ENCODE measurements around the gene WNT6.
A peak's percentile ranks its signal among the peaks of the same experiment; 100 is the strongest.

Gene WNT6

DNA sequence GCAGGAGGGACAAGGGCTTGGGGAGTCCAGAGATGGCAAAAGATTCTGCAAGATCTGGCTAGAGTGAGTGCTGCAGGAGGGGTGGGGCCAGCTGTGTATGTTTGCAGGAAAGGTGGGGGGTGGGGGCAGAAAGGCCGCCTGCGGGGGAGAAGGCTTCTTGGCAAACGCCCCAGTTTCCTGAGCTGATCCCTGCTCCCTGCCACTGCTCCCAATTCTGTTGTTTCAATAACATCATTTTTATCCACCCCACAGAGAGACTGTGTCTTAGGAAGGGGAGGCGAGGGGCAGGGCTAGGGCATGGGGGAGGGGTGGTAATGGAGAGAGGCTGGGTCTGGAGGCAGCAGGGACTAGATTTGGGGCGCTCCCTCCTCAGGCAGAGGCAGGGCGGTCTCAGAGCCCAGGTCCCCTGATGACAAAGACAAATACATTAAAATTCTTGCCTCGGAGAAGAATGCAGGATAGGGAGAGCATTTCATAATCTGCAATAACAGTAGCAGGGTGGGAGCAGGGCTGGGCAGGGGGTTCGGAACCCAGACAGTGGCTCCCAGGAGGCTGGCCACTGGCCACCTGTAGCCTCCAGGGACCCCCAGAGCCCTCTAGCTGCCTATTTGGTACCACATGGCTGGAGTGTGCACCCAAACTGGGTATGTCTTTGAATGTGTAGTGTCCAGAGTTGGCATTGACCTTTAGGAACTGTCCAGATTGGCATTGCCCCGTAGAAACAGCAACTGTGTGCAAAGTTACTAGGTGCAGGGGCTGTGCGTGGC is 2.1 kb upstream of the WNT6 start:
- H3K4me1 ChIP-seq (ENCODE audit: control insufficient read depth, low read length), result peaks cover 5% of the 10 kb centered on the region; the same call in 1 of the 2 replicates
- no peaks in the 10 kb centered on the region for H3K79me2 ChIP-seq (ENCODE audit: control insufficient read depth, low read length)
- no peaks in the 10 kb centered on the region for H3K36me3 ChIP-seq (ENCODE audit: control insufficient read depth, low read length)
- no peaks in the 10 kb centered on the region for H4K20me1 ChIP-seq (ENCODE audit: control insufficient read depth, insufficient read depth, low read depth, low read length)
- H3K27ac ChIP-seq (ENCODE audit: low read depth, low read length), result no peak overlapping the region
- H3K9me3 ChIP-seq (ENCODE audit: control insufficient read depth, insufficient read depth, low read length), result no peaks in the 10 kb centered on the region
- H3K9me2 ChIP-seq (replicated peaks; ENCODE audit: control insufficient read depth, low read length), result no peaks in the 10 kb centered on the region
- TF ChIP-seq EZH2phosphoT487 (IDR thresholded peaks at IDR 0.05; ENCODE audit: borderline replicate concordance, low read length) (no peak), CTCF (IDR thresholded peaks at IDR 0.05; ENCODE audit: low read depth, low read length, poor library complexity, severe bottlenecking) (no peak)
- peaks cover 77% of the 10 kb centered on the region for H3K27me3 ChIP-seq (ENCODE audit: control insufficient read depth, low read length)
- no peak overlapping the region for H3K4me2 ChIP-seq (ENCODE audit: low read length)
- H3K4me3 ChIP-seq (ENCODE audit: low read length), result no peak overlapping the region
- no peaks in the 10 kb centered on the region for H3F3A ChIP-seq (ENCODE audit: control insufficient read depth, insufficient read depth)

- no peaks in the 10 kb centered on the region for H4K20me1 ChIP-seq (ENCODE audit: control insufficient read depth, insufficient read depth, low read depth, low read length)
- no peaks in the 10 kb centered on the region for H3F3A ChIP-seq (ENCODE audit: control insufficient read depth, insufficient read depth)
- H3K27me3 ChIP-seq (ENCODE audit: control insufficient read depth, low read length), result peaks cover 78% of the 10 kb centered on the region
- H3K9me2 ChIP-seq (replicated peaks; ENCODE audit: control insufficient read depth, low read length), result no peaks in the 10 kb centered on the region
- peaks cover 5% of the 10 kb centered on the region; the same call in 1 of the 2 replicates for H3K4me1 ChIP-seq (ENCODE audit: control insufficient read depth, low read length)
- no peaks in the 10 kb centered on the region for H3K36me3 ChIP-seq (ENCODE audit: control insufficient read depth, low read length)
- H3K4me3 ChIP-seq (ENCODE audit: low read length), result no peak overlapping the region
- H3K79me2 ChIP-seq (ENCODE audit: control insufficient read depth, low read length), result no peaks in the 10 kb centered on the region
- no peaks in the 10 kb centered on the region for H3K9me3 ChIP-seq (ENCODE audit: control insufficient read depth, insufficient read depth, low read length)
- H3K27ac ChIP-seq (ENCODE audit: low read depth, low read length), result no peak overlapping the region
- H3K4me2 ChIP-seq (ENCODE audit: low read length), result no peak overlapping the region
- TF ChIP-seq CTCF (IDR thresholded peaks at IDR 0.05; ENCODE audit: low read depth, low read length, poor library complexity, severe bottlenecking) (no peak), EZH2phosphoT487 (IDR thresholded peaks at IDR 0.05; ENCODE audit: borderline replicate concordance, low read length) (no peak)
These were observed 1.5 kb upstream of the WNT6 start for GRCh38 chr2:218858138-218858445.

- Histone ChIP-seq H3K9me2 (replicated peaks; ENCODE audit: control insufficient read depth, low read length) (no peaks in the 10 kb centered on the region), H3K27ac (ENCODE audit: low read depth, low read length) (no peak overlapping the region), H3K4me3 (ENCODE audit: low read length) (no peak overlapping the region), H3K27me3 (ENCODE audit: control insufficient read depth, low read length) (peaks cover 76% of the 10 kb centered on the region), H3K4me1 (ENCODE audit: control insufficient read depth, low read length) (peaks cover 5% of the 10 kb centered on the region; the same call in 1 of the 2 replicates), H4K20me1 (ENCODE audit: control insufficient read depth, insufficient read depth, low read depth, low read length) (no peaks in the 10 kb centered on the region), H3K9me3 (ENCODE audit: control insufficient read depth, insufficient read depth, low read length) (no peaks in the 10 kb centered on the region), H3K79me2 (ENCODE audit: control insufficient read depth, low read length) (no peaks in the 10 kb centered on the region), H3K36me3 (ENCODE audit: control insufficient read depth, low read length) (no peaks in the 10 kb centered on the region), H3F3A (ENCODE audit: control insufficient read depth, insufficient read depth) (no peaks in the 10 kb centered on the region), H3K4me2 (ENCODE audit: low read length) (no peak overlapping the region)
- TF ChIP-seq EZH2phosphoT487 (IDR thresholded peaks at IDR 0.05; ENCODE audit: borderline replicate concordance, low read length), result 0 out of 2 replicates have a peak, but pooled peaks have one; percentile 22
- no peak for TF ChIP-seq CTCF (IDR thresholded peaks at IDR 0.05; ENCODE audit: low read depth, low read length, poor library complexity, severe bottlenecking)
These were observed 692 bp upstream of the WNT6 start for GRCh38 chr2:218858671-218859555.

Measured in DOHH2 (cell line).